Measurements from ENCODE around the gene ACOT7.

GRCh38 chr1:6334261-6334993, 59.1 kb downstream of the ACOT7 start:
- no peak for TF ChIP-seq POLR2A (IDR thresholded peaks at IDR 0.05; ENCODE audit: low read depth)
- no peak for TF ChIP-seq CTCF (IDR thresholded peaks at IDR 0.05)
- no peak for TF ChIP-seq POLR2AphosphoS5 (IDR thresholded peaks at IDR 0.05)

All from esophagus muscularis mucosa (tissue), 3 donors.